ENCODE measurements around the gene NECAB2.

The NECAB2 gene

GRCh38 chr16:83952940-83953795 lies 14.9 kb upstream of the NECAB2 start, which contains the start of gene OSGIN1:
Gene OSGIN1 (plus strand): TSS chr16:83953240. CDS start chr16:83957672, 4,432 bp downstream.
- DNase-seq: peak; percentile 92

GRCh38 chr16:83953796-83954576 lies 14.1 kb upstream of the NECAB2 start:
- DNase-seq: peak; percentile 17

DNA sequence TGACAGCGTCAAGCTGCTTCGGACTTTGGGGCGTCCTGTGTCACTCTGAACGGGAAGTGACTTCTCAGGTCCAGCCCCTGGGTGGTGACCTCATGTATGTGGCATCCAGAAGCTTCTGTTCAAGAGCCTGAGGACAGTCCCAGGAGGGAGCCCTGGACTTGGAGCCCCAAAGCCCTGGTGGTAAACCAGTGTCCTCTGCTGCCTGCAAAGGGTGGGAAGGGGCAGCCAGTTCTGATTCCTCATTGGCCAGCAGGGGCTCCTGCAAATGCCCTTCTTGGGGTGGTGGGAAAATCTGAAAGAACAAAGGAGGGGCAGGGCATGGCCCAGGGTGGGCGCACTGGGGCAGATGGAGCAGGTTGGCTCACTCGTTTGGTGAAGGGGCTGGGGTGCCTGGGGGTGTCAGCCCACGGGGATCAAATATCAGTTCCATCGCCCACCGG lies 13.4 kb upstream of the NECAB2 start:
- peak; percentile 38 for DNase-seq

- peak; percentile 57 for DNase-seq
Observed at GRCh38 chr16:83955218-83956130, 12.6 kb upstream of the NECAB2 start.

- DNase-seq: peak; percentile 68
Observed at GRCh38 chr16:83956336-83957289, 11.4 kb upstream of the NECAB2 start.

DNA sequence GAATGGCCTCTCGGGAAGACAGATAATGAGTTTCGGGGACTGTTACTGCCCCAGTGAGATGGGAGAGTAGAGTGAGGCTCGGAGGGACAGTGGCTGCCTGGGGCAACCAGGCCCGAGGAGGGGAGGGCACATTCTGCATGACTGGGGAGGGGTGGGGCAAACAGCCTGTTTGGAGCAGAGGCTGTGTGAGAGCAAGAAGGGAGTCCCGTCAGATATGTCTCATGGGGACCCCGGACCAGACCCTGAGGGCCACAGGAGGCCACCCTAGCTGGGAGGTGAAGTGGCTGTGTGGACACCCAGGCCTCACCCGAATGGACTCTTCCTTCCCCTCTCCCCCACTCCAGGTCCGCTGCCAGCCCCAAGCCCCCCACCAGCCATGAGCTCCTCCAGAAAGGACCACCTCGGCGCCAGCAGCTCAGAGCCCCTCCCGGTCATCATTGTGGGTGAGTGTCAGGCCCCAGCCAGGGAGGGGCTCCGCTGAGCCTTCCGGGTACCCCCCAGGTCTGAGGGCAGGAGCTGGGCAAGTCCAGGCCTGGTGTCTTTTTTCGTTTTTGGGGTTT lies 10.7 kb upstream of the NECAB2 start:
- no peak for DNase-seq

GRCh38 chr16:83958137-83958845 lies 9.8 kb upstream of the NECAB2 start:
- DNase-seq: no peak

DNA sequence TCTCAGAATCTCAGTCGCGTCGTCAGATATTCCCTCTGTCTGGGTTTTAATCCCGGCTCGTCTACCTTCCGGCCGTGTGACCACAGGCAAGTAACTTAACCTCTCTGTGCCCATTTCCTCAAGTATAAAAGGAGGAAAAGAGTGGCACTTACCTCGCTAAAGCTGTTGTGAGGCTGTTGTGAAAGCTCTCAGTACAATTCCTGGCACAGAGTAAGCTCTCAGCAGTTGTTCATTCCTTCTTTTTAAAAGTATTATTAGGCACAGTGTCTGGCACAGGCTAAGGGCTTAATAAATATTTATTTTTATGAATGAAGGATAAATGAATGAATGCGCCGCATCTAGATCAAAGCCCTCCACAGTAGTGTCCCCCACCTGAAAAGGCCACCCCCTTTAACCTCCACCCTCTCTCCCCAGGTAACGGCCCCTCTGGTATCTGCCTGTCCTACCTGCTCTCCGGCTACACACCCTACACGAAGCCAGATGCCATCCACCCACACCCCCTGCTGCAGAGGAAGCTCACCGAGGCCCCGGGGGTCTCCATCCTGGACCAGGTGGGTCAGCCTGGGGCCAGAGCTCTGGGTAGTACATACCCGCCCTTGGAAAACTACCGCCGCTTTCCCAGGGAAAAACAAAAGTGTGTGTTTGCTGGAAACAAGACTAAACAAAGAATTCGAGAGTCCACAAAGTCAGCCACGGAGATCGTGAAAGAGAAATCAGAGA lies 9.0 kb upstream of the NECAB2 start:
- no peak for DNase-seq

GRCh38 chr16:83959656-83960434 lies 8.2 kb upstream of the NECAB2 start:
- no peak for DNase-seq

DNA sequence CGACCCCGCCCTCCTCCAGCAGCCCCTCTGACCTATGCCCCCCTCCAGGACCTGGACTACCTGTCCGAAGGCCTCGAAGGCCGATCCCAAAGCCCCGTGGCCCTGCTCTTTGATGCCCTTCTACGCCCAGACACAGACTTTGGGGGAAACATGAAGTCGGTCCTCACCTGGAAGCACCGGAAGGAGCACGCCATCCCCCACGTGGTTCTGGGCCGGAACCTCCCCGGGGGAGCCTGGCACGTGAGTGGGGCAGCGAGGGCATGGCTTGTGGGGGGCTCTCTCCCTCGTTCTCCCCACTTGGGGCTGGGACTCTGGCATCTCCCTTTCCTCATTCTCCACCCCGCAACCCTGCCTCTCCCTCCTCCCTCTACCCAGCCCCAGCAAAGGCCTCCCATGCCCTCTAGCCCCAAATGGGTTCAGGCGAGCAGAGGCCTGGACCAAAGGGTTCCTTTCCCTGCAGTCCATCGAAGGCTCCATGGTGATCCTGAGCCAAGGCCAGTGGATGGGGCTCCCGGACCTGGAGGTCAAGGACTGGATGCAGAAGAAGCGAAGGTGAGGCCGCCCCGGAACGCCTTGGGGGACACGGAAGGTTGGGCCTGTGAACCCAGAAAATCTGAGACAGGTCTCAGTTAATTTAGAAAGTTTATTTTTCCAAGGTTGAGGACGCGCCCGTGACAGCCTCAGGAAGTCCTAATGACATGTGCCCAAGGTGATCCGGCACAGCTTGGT lies 7.4 kb upstream of the NECAB2 start:
- DNase-seq: no peak

DNA sequence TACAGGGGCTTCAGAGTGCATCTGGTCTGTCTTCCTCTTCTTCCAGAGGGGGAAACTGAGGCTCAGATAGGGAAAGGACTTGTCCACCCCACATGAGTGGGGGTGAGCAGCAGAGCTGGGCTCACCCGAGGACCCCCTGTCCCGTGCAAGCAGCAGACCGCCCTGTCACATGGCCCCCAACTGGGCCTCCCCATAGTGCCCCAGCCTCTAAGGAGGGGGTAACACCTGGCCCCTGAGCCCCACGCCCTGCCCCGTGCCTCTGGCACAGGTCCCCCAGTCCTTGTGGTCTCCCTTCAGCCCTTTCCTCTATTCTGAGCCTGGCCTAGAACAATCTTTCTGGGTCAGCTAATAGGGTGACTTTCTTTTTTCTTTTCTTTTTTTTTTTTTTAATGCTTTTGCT lies 6.5 kb upstream of the NECAB2 start:
- no peak for DNase-seq

GRCh38 chr16:83963277-83964119 lies 4.5 kb upstream of the NECAB2 start:
- DNase-seq: no peak

GRCh38 chr16:83964684-83965443 lies 3.2 kb upstream of the NECAB2 start:
- no peak for DNase-seq

DNA sequence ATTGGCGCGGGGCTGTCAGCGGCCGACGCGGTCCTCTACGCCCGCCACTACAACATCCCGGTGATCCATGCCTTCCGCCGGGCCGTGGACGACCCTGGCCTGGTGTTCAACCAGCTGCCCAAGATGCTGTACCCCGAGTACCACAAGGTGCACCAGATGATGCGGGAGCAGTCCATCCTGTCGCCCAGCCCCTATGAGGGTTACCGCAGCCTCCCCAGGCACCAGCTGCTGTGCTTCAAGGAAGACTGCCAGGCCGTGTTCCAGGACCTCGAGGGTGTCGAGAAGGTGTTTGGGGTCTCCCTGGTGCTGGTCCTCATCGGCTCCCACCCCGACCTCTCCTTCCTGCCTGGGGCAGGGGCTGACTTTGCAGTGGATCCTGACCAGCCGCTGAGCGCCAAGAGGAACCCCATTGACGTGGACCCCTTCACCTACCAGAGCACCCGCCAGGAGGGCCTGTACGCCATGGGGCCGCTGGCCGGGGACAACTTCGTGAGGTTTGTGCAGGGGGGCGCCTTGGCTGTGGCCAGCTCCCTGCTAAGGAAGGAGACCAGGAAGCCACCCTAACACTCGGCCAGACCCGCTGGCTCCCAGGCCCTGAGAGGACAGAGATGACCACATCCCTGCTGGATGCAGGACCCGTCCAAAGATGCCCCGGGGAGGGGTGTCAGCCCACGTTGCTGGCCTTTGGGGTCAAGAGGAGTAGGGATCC lies 2.4 kb upstream of the NECAB2 start:
- no peak for DNase-seq

DNA sequence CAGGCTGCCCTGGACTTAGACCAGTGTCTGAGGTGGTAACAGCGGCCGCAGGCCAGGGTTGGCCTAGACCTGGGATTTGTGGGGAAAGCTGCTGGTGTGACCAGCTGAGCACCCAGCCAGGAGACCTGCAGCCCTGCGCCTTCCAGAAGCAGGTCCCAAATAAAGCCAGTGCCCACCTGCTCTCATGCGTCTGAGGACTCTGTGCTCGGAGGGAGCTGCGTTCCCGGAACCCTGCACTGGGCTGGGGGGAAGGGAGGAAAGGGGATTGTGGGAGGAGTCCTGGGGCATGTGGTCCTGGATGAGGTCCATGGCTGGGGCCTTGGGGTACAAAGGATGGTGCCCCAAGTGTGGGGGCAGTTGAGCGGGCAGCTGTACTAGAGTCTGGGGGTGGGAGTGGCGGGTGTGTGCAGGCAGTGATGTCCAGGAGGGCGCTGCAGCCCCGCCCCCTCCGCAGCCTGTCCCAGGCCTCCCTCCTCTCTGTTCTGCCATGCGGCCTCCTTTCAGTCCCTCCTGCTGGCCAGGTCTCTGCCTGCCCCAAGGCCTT lies 1.8 kb upstream of the NECAB2 start:
- no peak for DNase-seq

Measured in fibroblast of skin of abdomen (primary cell).